Duodenal mucosa (tissue), 2 donors: ENCODE results near the gene TMEM54.

Source experiments
- H3K27ac ChIP-seq: one replicate; pipeline ENCODE4 v1.7.0; 2013; ENCODE audit warnings: low read depth, low read length
- H3K27me3 ChIP-seq, 2 donors: one replicate each; pipeline ENCODE4 v1.7.0; 2013; ENCODE audit warnings: low read length in 2 of 2, control low read depth in 1 of 2; ENCODE audit not compliant: insufficient read depth in 2 of 2, control insufficient read depth in 1 of 2
- H3K36me3 ChIP-seq, 2 donors: one replicate each; pipeline ENCODE4 v1.7.0; 2013; ENCODE audit warnings: low read length in 2 of 2, control low read depth in 1 of 2; ENCODE audit not compliant: insufficient read depth in 2 of 2, control insufficient read depth in 1 of 2
- H3K4me1 ChIP-seq, 2 donors: one replicate each; pipeline ENCODE4 v1.7.0; 2013; ENCODE audit warnings: low read length in 2 of 2, control low read depth in 1 of 2; ENCODE audit not compliant: insufficient read depth in 2 of 2, control insufficient read depth in 1 of 2
- H3K4me3 ChIP-seq, 2 donors: one replicate each; pipeline ENCODE4 v1.7.0; 2013; ENCODE audit warnings: low read length in 2 of 2, low read depth in 1 of 2
- H3K9ac ChIP-seq, 2 donors: one replicate each; pipeline ENCODE4 v1.7.0; 2013; ENCODE audit warnings: low read length in 2 of 2, low read depth in 1 of 2
- H3K9me3 ChIP-seq, 2 donors: one replicate each; pipeline ENCODE4 v1.7.0; 2013; ENCODE audit warnings: low read length in 2 of 2, control low read depth in 1 of 2; ENCODE audit not compliant: control insufficient read depth in 1 of 2

Gene TMEM54

GRCh38 chr1:32889731-32890278 is 11.4 kb downstream of the TMEM54 start:
- no peaks in the 10 kb centered on the region for H3K36me3 ChIP-seq
- H3K4me3 ChIP-seq = no peak overlapping the region
- peaks cover 5 to 7% of the 10 kb centered on the region in 2 donors for H3K4me1 ChIP-seq
- no peak overlapping the region for H3K9ac ChIP-seq
- H3K27ac ChIP-seq = no peak overlapping the region
- peaks cover 28 to 37% of the 10 kb centered on the region in 2 donors for H3K27me3 ChIP-seq
- no peaks in the 10 kb centered on the region for H3K9me3 ChIP-seq

GRCh38 chr1:32888677-32889420 is 12.3 kb downstream of the TMEM54 start:
- peaks cover 28 to 45% of the 10 kb centered on the region in 2 donors for H3K27me3 ChIP-seq
- H3K4me3 ChIP-seq = no peak overlapping the region
- no peaks in the 10 kb centered on the region for H3K36me3 ChIP-seq
- peaks cover 4 to 7% of the 10 kb centered on the region in 2 donors for H3K4me1 ChIP-seq
- no peaks in the 10 kb centered on the region for H3K9me3 ChIP-seq
- no peak overlapping the region for H3K9ac ChIP-seq
- H3K27ac ChIP-seq = no peak overlapping the region

GRCh38 chr1:32888134-32888533 is 13.1 kb downstream of the TMEM54 start:
- H3K4me1 ChIP-seq = peaks cover 0 to 7% of the 10 kb centered on the region in 2 donors
- H3K9me3 ChIP-seq = no peaks in the 10 kb centered on the region
- H3K27ac ChIP-seq = no peak overlapping the region
- peaks cover 33 to 51% of the 10 kb centered on the region in 2 donors for H3K27me3 ChIP-seq
- H3K36me3 ChIP-seq = no peaks in the 10 kb centered on the region
- no peak overlapping the region for H3K4me3 ChIP-seq
- no peak overlapping the region for H3K9ac ChIP-seq

- no peak overlapping the region for H3K4me3 ChIP-seq
- H3K4me1 ChIP-seq = peaks cover 0 to 5% of the 10 kb centered on the region in 2 donors
- H3K9ac ChIP-seq = no peak overlapping the region
- H3K36me3 ChIP-seq = no peaks in the 10 kb centered on the region
- H3K9me3 ChIP-seq = no peaks in the 10 kb centered on the region
- H3K27me3 ChIP-seq = peaks cover 32 to 51% of the 10 kb centered on the region in 2 donors
- H3K27ac ChIP-seq = no peak overlapping the region
Measured at GRCh38 chr1:32887623-32888022, 13.6 kb downstream of the TMEM54 start.

GRCh38 chr1:32886828-32887414 is 14.3 kb downstream of the TMEM54 start:
- Histone ChIP-seq H3K9ac (no peak overlapping the region), H3K4me3 (no peak overlapping the region), H3K36me3 (no peaks in the 10 kb centered on the region), H3K27ac (no peak overlapping the region), H3K9me3 (no peaks in the 10 kb centered on the region), H3K4me1 (peaks cover 0 to 3% of the 10 kb centered on the region in 2 donors), H3K27me3 (peaks cover 28 to 48% of the 10 kb centered on the region in 2 donors)

- Histone ChIP-seq H3K4me3 (no peak within 1 kb of the TSS), H3K4me1 (peaks cover 0 to 3% of the 10 kb centered on the region in 2 donors), H3K27ac (no peak within 1 kb of the TSS), H3K27me3 (peaks cover 22 to 45% of the 10 kb centered on the region in 2 donors), H3K9me3 (no peaks in the 10 kb centered on the region), H3K9ac (no peak within 1 kb of the TSS), H3K36me3 (no peaks in the 10 kb centered on the region)
Measured at GRCh38 chr1:32886004-32886827, 15.0 kb downstream of the TMEM54 start, which contains the start of gene HPCA. HPCA (plus strand) TSS chr1:32886491; CDS start chr1:32888899, 2,408 bp downstream.

GRCh38 chr1:32885676-32886003 is 15.5 kb downstream of the TMEM54 start:
- no peak overlapping the region for H3K9ac ChIP-seq
- H3K4me1 ChIP-seq = peaks cover 0 to 3% of the 10 kb centered on the region in 2 donors
- no peak overlapping the region for H3K4me3 ChIP-seq
- no peaks in the 10 kb centered on the region for H3K36me3 ChIP-seq
- peaks cover 21 to 45% of the 10 kb centered on the region in 2 donors for H3K27me3 ChIP-seq
- no peak overlapping the region for H3K27ac ChIP-seq
- H3K9me3 ChIP-seq = no peaks in the 10 kb centered on the region

- Histone ChIP-seq H3K9me3 (no peaks in the 10 kb centered on the region), H3K4me3 (no peak overlapping the region), H3K27ac (no peak overlapping the region), H3K36me3 (no peaks in the 10 kb centered on the region), H3K27me3 (peaks cover 21 to 45% of the 10 kb centered on the region in 2 donors), H3K4me1 (peaks cover 0 to 3% of the 10 kb centered on the region in 2 donors), H3K9ac (no peak overlapping the region)
Measured at GRCh38 chr1:32884726-32885125, 16.5 kb downstream of the TMEM54 start.

- H3K9ac ChIP-seq = no peak overlapping the region
- no peak overlapping the region for H3K4me3 ChIP-seq
- no peaks in the 10 kb centered on the region for H3K36me3 ChIP-seq
- peaks cover 0 to 3% of the 10 kb centered on the region in 2 donors for H3K4me1 ChIP-seq
- no peak overlapping the region for H3K27ac ChIP-seq
- peaks cover 21 to 45% of the 10 kb centered on the region in 2 donors for H3K27me3 ChIP-seq
- no peaks in the 10 kb centered on the region for H3K9me3 ChIP-seq
Measured at GRCh38 chr1:32884032-32884372, 17.2 kb downstream of the TMEM54 start.
